GM21619 (cell line): Measurements from ENCODE around the gene LIN7B.

Source experiments
- ATAC-seq: cut with Tn5 transposase; IDR thresholded peaks from one replicate; pipeline ENCODE4 v1.9.1; 2021; ENCODE audit not compliant: unreplicated experiment

Gene LIN7B

DNA sequence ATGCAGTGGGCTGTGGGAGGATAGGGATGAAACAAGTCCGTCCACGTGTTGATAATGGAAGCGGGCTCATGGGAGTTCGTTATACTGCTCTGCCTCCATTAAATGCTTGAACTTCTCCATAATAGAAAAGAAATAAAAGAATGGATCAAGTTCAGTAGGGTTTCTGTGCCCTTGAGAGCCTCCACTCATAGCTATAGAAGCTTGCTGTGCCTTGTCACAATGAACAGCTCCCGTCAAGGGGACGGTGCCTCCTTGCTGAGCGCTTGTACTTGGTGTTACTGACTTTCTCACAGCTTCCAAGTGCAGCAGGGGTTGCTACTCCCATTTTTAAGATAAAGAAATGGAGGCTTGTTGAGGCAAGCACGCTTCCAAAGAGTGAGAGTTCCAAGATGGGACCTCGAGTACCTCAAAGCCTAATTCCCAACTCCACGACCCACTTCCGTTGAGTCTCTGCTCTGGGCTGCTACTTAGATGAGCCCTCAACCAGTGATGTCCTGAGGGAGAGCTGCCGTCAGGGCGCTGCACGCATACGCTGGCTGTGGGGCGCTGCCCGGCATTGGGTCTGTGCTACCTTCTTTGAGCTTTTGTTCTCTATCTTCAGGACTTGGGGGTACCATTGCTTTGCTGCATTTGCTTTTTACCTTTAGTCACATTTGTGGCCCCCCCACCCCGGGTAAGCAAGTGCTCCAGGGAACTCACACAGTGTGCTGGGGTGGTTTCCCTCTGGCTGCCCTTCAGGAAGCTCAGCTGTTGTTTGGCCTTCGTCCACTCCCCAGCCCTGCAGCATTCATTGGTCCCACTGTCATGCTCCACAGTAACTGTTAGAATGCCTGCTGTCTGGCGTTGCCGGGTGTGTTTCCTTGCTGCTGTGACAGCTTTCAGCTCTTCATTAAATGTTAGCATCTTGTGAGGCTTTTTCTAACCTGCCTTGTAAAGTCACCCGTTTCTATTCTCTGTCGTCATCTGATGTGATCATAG, 19.4 kb upstream of the LIN7B start:
- ATAC-seq, result no peak

DNA sequence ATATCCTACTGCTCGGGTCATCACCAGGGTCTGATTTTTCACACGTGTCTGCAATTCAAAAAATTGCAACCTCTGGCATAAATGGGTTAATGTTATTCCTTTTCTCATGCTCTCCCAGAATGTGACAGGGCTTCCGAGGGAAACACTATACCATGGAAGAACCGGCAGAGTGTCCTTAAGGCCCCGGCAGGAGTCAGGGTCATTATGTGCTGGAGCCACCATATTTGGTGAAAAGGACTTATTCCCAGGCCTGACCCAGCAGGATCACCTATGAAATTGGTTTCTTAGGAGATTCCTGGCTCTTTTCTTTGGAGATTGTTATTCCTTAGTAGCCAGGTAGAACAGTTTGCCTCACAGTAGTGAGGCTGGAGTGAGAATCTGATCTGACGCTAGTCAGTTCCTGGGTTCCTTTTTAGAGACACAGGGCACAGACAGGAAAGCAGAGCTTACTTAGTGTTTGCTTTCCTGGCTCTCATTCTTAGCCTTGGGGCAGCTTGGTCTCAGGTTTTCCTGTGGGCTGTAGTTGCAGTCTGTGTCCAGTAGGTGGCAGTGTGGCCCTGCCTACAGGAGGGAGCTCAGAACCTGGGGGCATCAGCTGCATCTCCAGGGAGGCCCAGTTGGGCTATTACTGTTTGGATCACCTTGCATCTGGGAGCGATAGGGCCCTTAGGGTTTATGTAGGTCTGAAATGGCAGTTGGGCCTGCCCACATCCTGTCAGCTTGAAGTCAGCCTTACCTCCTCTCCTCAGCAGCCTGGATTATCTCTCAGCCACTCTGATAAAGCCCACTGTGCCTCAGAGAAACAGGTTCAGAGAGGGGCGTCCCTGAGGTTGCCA, 16.5 kb upstream of the LIN7B start:
- no peak for ATAC-seq

DNA sequence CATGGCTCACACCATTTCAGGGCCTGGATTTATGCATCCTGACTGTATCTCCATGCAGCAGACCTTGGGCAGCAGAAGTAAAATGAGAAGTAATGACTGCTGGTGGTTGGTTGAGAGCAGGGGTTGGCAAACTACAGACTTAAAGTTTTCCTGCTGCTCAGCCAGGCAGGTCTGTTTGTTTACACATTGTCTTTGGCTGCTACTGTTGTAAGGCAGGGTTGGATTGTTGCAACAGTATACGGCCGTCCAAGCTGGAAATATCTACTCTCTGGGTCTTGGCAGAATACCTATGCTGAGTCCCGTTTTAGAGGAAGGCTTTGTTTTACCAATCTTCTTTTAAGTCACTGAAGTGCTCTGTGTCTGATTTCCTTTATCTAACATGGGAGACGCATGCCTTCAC, 15.4 kb upstream of the LIN7B start:
- no peak for ATAC-seq

DNA sequence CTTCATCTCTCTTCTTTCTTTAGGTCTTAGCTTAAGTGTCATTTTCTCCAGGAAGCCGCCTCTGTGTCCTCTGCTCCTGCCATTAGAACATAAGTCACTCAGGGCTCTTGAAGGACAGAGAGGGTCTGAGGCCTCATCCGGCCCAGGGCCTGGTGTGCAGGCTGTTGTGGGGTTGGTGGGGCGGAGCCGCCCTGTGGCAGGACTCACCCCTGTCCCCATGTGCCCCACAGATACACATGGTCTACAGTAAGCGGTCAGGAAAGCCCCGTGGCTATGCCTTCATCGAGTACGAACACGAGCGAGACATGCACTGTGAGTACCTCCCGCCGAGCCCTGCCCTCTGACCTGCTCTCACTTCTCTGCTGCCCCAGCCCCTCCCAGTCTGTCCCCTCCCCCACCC, 13.0 kb upstream of the LIN7B start:
- no peak for ATAC-seq

DNA sequence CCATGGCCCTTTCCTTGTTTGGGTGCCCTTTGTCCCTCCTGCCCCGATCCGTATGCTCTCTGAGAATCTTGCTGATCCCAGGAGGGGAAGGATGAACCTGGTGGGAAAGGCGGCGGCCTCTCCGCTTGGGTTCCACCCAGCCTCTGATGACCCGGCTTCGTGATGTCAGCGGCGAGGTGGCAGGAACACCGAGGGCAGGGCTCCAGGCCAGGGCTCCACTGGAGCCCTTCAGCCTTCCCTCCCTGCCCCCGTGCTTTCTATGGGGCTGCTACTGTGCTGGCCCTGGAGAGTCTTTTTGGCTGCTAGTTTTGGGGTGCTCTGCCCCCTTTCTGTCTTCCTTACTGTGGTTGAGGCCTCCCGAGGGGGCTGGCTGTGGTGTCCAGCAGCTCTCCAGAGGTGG, 11.9 kb upstream of the LIN7B start:
- ATAC-seq, result no peak

DNA sequence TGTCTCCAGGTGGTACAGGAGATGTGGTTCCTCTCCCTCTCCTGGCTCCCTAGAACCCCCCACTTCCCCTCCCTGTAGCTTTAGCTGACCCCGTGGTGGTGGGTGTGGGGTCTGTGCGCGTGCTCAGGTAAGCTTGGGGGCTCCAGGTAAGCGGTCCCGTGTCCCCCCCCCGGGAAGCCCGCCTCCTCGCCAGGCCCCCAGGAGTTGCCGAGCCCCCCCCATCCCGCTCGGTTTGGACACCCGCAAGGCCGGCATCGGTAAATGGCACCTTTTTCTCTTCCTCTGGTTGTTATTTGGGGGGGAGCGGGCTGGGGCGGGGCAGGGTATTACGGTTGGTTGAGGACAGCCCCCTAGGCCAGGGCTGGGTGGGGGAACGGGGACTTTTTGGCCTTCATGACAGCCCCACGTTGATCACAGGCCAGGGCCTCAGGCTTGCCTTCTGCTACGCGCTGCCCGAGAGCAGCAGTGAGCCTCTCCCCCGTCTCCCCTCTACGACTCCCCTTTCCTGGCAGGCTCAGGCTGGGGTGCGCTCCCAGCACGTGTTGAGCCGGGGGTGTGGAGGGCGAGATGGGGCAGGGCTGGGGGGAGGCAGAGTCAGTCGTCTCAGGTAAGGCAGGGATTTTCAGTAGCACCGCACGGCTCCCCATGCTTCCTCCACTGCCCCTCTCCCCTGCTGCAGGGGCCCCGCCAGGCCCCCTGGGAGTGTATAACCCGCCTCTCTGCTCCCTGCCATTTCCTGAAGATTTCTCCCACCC, 10.7 kb upstream of the LIN7B start:
- no peak for ATAC-seq

DNA sequence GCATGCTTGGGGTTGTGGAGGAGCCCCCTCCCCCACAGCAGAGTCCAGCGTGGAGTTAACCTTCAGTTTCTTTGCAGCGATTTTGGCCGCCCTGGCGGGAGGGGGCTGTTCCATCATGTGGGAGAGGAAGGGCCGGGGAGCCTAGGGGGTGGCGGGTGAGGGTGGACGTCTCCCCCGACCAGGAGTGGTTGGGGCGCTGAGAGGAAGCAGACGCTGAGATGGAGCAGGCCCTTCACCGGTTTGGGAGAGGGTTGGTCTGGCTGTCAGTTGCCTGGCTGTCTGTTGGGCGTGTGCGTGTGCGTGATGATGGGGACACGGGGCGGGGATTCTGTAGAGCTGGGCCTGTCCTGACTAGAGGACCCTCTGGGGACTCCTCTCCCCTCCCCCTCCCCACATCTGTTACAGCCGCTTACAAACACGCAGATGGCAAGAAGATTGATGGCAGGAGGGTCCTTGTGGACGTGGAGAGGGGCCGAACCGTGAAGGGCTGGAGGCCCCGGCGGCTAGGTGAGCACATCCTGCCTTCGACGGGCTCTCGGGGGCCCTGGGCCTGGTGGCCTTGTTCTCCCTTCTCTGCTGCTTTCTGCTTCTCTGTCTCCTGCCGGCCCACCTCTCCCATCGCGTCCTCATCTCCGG, 9.8 kb upstream of the LIN7B start:
- no peak for ATAC-seq

DNA sequence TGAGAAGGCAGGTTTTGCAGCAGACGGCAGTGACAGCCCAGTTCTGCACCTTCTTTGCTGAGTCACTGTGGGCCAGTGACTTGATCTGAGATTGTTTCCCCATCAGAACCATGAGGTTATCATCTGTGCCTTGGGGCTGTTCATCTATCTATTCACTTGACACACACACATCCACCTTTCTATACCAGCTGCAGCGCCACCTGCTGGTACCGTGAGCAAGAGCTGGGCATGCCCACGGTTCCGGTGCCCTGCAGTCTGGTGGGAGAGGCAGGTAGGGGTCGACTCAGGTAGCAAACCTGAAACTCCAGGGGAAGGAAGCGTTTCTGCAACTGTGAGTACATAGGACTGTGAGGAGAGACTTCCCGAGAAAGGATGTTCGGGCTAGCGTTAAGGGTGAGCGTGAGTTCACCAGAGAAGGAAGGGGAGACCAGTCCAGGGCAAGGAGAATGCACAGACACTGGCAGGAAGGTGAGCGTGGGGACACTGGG, 7.5 kb upstream of the LIN7B start:
- ATAC-seq, result no peak

DNA sequence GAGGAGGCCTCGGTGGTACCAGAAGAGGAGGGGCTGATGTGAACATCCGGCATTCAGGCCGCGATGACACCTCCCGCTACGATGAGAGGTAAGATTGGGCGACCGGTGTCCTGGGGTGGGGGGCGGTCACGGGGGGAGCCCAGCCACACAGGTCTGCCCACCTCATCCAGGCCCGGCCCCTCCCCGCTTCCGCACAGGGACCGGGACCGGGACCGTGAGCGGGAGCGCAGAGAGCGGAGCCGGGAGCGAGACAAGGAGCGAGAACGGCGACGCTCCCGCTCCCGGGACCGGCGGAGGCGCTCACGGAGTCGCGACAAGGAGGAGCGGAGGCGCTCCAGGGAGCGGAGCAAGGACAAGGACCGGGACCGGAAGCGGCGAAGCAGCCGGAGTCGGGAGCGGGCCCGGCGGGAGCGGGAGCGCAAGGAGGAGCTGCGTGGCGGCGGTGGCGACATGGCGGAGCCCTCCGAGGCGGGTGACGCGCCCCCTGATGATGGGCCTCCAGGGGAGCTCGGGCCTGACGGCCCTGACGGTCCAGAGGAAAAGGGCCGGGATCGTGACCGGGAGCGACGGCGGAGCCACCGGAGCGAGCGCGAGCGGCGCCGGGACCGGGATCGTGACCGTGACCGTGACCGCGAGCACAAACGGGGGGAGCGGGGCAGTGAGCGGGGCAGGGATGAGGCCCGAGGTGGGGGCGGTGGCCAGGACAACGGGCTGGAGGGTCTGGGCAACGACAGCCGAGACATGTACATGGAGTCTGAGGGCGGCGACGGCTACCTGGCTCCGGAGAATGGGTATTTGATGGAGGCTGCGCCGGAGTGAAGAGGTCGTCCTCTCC, 6.3 kb upstream of the LIN7B start:
- no peak for ATAC-seq

DNA sequence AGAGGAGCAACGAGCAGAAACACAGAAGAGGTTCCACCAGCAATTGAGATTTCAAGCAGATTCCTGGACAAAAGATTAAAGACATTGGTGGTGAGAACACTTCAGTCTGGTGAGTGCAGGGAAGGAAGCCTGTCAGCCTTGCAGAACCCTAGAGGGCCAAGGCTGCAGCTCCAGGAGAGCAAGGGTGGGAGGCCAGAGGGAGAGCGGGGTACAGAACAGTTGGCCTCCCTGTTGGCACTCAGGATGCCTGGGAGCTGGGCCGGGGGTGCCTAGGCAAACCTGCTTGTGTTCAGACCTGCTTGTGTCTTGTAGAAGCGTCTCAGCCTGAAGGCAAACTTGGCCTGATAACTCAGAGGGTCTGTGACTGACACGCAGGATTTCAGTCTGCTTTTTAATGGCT, 5.1 kb upstream of the LIN7B start:
- ATAC-seq, result no peak

DNA sequence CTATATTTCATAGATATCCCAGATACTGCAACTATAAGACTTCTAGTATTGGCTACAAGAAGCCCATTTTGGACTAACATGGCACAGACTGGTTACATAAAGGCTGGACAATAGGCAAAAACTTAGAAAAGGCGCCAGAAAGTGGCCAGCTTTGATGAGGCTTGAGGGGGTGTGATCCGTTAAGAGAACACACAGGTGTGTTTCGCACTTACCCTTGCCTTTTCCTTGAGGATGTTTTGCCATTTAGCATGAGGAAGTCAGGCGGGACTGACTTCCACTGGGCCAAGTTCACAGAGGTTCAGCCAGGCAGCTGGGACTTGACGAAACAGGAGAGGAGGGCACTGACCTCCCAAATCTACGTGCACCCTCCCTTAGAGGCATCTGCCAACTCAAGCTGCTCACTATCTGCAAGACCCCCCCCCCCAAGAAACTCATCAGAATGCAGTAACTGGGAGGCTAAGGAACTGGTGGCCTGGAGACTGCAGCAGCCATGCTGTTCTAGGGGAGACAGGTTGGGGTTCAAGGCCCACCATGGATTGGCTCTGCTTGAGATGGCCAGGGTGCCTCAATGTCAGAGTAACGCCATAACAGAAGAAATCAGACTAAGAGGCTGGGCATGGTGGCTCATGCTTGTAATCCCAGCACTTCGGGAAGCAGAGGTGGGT, 4.5 kb upstream of the LIN7B start:
- no peak for ATAC-seq

DNA sequence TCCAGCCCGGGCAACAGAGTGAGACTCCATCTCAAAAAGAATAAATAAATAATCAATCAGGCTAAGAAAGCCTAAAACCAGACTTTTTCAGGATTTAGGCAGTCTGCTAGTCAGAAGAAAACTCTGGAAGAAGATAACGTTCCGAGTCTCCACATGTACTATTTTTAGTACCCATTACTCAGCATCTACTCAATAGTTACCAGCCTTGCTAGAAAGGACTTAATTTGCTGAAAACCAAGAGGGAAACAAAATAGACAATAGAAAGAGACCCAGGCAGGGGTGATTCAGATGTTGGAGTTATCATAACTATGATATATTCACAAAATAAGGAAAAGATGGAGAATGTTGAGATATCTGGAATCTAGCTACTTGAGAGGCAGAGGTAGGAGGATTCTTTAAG, 3.6 kb upstream of the LIN7B start:
- ATAC-seq, result no peak

DNA sequence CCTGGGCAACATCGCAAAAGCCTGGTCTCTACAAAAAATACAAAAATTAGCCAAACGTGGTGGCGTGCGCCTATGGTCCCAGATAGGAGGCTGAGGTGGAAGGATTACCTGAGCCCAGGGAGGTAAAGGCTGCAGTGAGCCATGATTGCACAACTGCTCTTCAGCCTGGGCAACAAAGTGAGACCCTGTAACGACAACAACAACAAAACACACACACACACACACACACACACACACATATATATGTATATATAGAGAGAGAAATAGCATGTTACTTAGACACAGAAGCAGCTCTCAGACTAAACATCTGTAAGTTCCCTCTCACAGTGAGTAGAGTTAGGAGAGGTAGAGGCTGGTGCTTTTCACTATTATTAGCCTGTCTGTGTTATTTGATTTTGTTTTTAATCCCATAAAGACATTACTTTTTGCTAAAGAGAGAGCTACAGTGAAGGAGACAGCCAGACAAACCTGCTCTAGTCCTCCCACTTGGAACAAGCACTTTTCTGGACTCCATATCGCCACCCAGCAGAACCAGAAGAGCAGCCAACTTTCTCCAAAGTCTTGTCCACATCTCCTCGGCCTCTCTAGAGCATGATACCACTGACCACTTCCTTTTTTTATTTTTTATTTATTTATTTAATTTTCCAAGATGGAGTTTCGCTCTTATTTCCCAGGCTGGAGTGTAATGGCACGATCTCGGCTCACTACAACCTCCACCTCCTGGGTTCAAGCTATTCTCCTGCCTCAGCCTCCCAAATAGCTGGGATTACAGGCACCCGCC, 2.8 kb upstream of the LIN7B start:
- ATAC-seq, result no peak

DNA sequence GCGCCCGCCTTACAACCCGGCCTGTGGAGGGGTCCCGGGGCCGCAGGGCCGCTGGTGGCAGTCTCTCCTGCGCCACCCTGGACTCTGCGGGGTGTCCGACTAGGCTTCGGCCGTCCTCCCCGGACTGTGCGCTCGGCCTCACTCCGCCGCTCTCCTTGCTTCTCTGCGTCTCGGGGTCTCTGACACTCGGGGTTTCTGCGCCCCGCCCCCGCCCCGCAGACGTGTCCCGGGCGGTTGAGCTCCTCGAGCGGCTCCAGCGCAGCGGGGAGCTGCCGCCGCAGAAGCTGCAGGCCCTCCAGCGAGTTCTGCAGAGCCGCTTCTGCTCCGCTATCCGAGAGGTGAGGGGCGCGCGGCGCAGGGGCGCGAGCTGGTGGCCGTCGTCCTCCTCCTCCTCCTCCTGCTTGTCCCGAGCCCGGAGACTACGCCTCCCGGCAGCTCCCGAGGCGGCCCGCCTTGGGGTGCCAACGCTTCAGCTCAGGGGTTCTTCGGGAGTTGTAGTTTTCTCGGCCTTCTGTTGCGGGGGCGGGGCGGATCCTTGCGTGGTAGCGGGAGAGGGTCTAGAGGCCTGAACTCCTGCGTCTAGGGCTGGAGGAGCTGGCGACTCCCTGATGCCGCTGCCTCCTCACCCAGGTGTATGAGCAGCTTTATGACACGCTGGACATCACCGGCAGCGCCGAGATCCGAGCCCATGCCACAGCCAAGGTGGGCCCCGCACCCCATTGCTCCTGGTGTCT, 627 bp downstream of the LIN7B start:
- no peak for ATAC-seq

DNA sequence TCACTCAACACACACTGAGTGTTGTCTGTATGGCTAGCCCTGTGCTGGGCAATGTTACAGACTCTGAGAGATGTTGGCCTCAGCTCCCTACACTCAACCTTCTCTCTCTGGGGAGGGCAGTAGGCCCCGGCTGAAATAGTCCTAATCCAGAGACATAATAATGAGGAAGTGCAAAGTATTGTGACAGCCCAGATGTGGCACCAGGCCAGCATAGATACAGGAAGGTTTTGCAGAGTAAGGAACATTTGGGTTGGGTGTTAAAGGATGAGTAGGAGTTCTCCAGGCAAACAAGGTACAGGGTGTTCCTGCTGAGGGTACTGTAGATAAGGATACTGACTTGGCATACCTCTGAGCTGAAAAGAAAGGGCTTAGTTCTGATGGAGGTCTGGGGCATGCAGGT, 2.4 kb downstream of the LIN7B start:
- ATAC-seq, result no peak

DNA sequence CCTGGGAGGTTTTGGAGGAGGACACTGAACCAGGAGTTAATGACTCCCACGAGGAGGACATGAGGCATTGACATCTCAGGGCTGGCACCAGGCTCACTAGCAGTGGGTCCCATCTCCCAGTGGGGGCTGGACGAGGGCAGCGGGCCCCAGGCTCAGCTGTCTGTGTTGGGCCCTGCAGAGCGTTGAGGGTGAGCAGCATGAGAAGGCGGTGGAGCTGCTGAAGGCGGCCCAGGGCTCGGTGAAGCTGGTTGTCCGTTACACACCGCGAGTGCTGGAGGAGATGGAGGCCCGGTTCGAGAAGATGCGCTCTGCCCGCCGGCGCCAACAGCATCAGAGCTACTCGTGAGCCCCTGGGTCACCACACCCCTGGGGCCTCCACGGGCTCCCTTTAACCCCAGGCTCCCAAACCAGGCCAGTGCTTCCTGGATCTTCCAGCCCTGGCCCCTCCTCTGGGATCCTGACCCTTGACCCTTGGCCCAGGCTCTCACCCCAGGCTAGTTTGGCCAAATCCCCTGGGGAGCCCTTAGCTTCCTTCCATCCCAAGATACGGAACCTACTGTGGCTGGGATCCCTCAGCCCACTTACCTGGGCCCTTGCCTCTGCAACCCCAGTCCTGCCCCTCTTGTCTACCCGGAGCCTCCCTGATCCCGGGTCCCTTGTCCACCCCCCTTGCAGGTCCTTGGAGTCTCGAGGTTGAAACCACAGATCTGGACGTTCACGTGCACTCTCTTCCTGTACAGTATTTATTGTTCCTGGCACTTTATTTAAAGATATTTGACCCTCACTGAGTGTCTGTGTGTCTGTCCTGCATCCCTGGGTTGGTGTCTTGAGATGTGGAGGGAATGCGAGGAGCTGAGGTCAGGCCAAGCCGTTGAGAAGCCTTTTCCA, 3.8 kb downstream of the LIN7B start:
- ATAC-seq, result no peak
